Testis (tissue), 2 donors: Measurements from ENCODE around the gene RALGPS2.

Source experiments
- CTCF ChIP-seq, 3 experiments: fragments of 450-650 bp in 2 of 3; fragments of 200-600 bp in 1 of 3; sonication (generic) in 1 of 3; IDR thresholded peaks; one replicate each; pipeline ENCODE4 v1.5.1; 2016 to 2019; ENCODE audit warnings: antibody characterized with exemption in 3 of 3, mild to moderate bottlenecking in 2 of 3, moderate library complexity in 1 of 3
- POLR2A ChIP-seq: fragments of 450-650 bp; IDR thresholded peaks from one replicate; pipeline ENCODE4 v1.6.1; 2017; ENCODE audit warnings: antibody characterized with exemption, mild to moderate bottlenecking, moderate library complexity

GRCh38 chr1:178796013-178796412, 71.0 kb downstream of the RALGPS2 start:
- no peak for TF ChIP-seq POLR2A
- no peak for TF ChIP-seq CTCF (IDR thresholded peaks at IDR 0.05)
